WERI-Rb-1 (cell line): ENCODE data around the gene KAT6B.

ENCODE experiments used
- DNase-seq: peaks from one replicate; pipeline ENCODE4 v3.0.0-alpha.2; 2020
- H3K27ac ChIP-seq: fragments of 250-450 bp; sonication (Bioruptor Pico); 2 replicates; pipeline ENCODE4 v1.5.1; 2020; ENCODE audit warnings: mild to moderate bottlenecking, moderate library complexity
- H3K27me3 ChIP-seq: fragments of 250-450 bp; sonication (Bioruptor Pico); 2 replicates; pipeline ENCODE4 v1.5.1; 2021; ENCODE audit warnings: mild to moderate bottlenecking, low read depth, moderate library complexity; ENCODE audit not compliant: insufficient read depth, severe bottlenecking
- H3K36me3 ChIP-seq: fragments of 250-450 bp; sonication (Bioruptor Pico); 2 replicates; pipeline ENCODE4 v1.5.1; 2020; ENCODE audit warnings: mild to moderate bottlenecking, moderate library complexity
- H3K4me3 ChIP-seq: 2 replicates; pipeline ENCODE4 v1.5.1; 2011; ENCODE audit warnings: low read depth, mild to moderate bottlenecking, control low read depth, low read length
- H3K9me3 ChIP-seq: fragments of 250-450 bp; sonication (Bioruptor Pico); 2 replicates; pipeline ENCODE4 v1.5.1; 2021; ENCODE audit warnings: mild to moderate bottlenecking, moderate library complexity; ENCODE audit not compliant: severe bottlenecking
- CTCF ChIP-seq: IDR thresholded peaks from 2 replicates; pipeline ENCODE4 v1.5.1; 2011; ENCODE audit warnings: low read depth, mild to moderate bottlenecking, control low read depth, inconsistent platforms, low read length

KAT6B gene

DNA sequence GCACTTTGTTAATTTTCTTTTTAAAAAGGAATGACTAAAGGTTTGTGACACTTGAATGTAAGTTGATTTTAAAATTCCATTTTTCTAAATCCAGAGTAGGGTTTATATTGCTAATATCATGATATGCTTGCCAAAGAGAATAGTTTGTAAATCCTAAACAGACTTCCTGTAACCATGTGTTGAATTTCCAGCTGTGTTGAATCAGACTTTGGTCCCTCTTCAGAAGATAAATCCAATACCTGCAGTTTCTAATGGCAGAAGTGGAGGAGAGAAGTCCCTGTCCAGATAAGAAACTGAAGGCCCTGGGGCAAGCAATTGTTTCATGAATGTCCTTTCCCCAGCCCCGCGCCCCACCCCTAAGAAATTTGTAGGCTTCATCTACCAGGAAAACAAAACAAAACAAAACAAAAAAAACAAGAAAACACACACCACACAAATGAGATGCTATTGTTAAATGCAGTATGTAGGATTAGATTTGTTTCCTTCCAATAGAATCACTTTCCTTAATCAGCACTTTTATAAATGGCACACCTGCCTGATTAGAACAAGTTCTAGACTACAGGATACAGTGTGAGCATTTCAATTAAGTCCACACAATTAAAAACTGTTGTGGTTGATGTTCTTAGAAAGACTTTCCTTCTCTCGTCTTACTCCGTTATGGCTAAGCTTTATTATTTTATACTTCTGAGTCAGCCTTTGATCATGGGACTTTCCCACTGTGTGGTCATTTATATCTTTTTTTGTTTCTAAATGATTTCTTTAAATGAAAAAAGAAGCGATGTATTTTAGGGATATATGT is 122.8 kb downstream of the KAT6B start:
- Histone ChIP-seq H3K27ac (no peak overlapping the region), H3K27me3 (no peaks in the 10 kb centered on the region), H3K36me3 (no peaks in the 10 kb centered on the region), H3K4me3 (no peak overlapping the region), H3K9me3 (no peaks in the 10 kb centered on the region)
- TF ChIP-seq CTCF: no peak
- no peak for DNase-seq

DNA sequence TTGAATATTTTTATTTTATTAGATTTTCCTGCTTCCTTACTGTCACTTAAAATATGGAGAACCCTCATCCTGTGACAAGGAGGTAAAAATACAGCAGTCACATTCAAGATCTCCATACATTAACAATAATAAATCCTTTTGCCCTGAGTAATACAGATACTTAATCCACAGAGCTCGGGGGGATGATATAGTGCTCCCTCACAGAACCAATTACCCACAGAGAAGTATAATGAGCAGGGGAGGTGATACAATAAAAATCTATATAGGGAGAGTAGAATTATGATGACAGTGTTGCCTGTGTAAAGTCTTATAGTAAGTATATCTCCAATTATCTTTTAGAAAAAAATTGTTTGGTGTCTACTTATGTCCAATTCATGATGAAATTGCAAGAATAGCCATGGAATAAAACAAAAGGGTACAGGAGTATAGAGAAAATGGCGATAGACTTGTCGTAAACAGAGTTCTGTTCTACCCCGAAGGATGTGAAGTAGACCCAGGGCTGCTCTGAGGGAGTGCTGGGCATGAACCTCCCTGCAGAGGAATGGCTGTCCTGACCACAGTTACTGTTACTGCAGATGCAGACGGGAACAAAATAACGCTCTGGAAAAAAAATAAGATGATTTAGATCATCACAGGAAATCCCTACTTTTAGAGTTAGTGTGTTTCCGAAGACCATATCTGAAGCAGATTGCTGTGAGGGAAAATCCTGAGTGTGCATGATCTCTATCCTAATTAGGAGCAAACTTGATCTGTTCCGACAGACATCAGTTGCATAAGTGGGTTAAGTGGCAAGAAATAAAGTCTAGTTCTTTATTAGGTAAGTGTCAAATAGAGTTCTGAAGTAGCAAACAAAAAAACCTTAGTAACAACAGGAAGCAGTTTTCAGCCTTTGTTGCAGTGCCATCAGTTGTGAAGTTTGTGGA is 123.7 kb downstream of the KAT6B start:
- Histone ChIP-seq H3K27me3 (no peaks in the 10 kb centered on the region), H3K27ac (no peak overlapping the region; the same call in 1 of the 2 replicates), H3K4me3 (no peak overlapping the region), H3K9me3 (no peaks in the 10 kb centered on the region), H3K36me3 (no peaks in the 10 kb centered on the region)
- no peak for DNase-seq
- TF ChIP-seq CTCF: no peak

- H3K27ac ChIP-seq: no peak overlapping the region
- H3K4me3 ChIP-seq: no peak overlapping the region
- TF ChIP-seq CTCF: no peak
Observed at GRCh38 chr10:74953214-74953613, 126.8 kb downstream of the KAT6B start.

DNA sequence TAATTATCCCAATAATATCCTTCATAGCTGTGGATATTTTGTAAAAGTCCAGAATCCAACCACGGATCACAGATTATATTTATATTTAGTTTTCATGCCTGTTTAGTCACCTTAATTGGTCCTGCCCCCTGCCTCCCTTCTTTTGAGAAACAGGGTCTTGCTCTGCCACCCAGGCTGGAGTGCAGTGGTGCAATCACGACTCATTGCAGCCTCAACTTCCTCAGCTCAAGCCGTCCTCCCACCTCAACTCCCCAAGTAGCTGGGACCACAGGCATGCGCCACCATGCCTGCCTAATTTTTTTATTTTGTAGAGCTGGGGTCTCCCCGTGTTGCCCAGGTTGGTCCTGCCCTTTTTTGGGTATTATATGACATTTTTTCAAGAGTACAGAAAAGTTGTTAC is 129.4 kb downstream of the KAT6B start:
- H3K27ac ChIP-seq: no peak overlapping the region
- no peak overlapping the region for H3K4me3 ChIP-seq
- no peaks in the 10 kb centered on the region for H3K36me3 ChIP-seq
- no peaks in the 10 kb centered on the region for H3K9me3 ChIP-seq
- DNase-seq: no peak
- no peak for TF ChIP-seq CTCF
- H3K27me3 ChIP-seq: no peaks in the 10 kb centered on the region

More at GRCh38 chr10:74953214-74953613, 126.8 kb downstream of the KAT6B start:
- Histone ChIP-seq H3K9me3 (no peaks in the 10 kb centered on the region), H3K36me3 (no peaks in the 10 kb centered on the region), H3K27me3 (no peaks in the 10 kb centered on the region)
- no peak for DNase-seq

GRCh38 chr10:74956555-74957111 is 130.2 kb downstream of the KAT6B start:
- Histone ChIP-seq H3K27ac (no peak overlapping the region), H3K36me3 (no peaks in the 10 kb centered on the region)

More at GRCh38 chr10:74956555-74957111, 130.2 kb downstream of the KAT6B start:
- H3K27me3 ChIP-seq: no peaks in the 10 kb centered on the region
- H3K9me3 ChIP-seq: no peaks in the 10 kb centered on the region
- no peak for DNase-seq
- no peak overlapping the region for H3K4me3 ChIP-seq
- TF ChIP-seq CTCF: no peak
